HUES6 (cell line): ENCODE data around the gene UBR4.
A peak's percentile ranks its signal among the peaks of the same experiment; 100 is the strongest.

ENCODE experiments used
- H3K27ac ChIP-seq: 2 replicates; pipeline ENCODE4 v1.7.0; 2013; ENCODE audit warnings: low read depth, mild to moderate bottlenecking, low read length, inconsistent platforms
- H3K27me3 ChIP-seq: 2 replicates; pipeline ENCODE4 v1.6.1; 2013; ENCODE audit warnings: low read length; ENCODE audit not compliant: control insufficient read depth, insufficient read depth
- H3K36me3 ChIP-seq: 2 replicates; pipeline ENCODE4 v1.6.1; 2013; ENCODE audit warnings: low read length; ENCODE audit not compliant: control insufficient read depth, insufficient read depth
- H3K4me1 ChIP-seq: 2 replicates; pipeline ENCODE4 v1.6.1; 2013; ENCODE audit warnings: low read length; ENCODE audit not compliant: control insufficient read depth, insufficient read depth
- H3K4me3 ChIP-seq: 2 replicates; pipeline ENCODE4 v1.5.1; 2013; ENCODE audit warnings: low read depth, low read length
- H3K9ac ChIP-seq: one replicate; pipeline ENCODE4 v1.6.1; 2013; ENCODE audit warnings: mild to moderate bottlenecking, low read length
- H3K9me3 ChIP-seq: 2 replicates; pipeline ENCODE4 v1.6.1; 2013; ENCODE audit warnings: low read depth, low read length; ENCODE audit not compliant: control insufficient read depth, insufficient read depth

The UBR4 gene

DNA sequence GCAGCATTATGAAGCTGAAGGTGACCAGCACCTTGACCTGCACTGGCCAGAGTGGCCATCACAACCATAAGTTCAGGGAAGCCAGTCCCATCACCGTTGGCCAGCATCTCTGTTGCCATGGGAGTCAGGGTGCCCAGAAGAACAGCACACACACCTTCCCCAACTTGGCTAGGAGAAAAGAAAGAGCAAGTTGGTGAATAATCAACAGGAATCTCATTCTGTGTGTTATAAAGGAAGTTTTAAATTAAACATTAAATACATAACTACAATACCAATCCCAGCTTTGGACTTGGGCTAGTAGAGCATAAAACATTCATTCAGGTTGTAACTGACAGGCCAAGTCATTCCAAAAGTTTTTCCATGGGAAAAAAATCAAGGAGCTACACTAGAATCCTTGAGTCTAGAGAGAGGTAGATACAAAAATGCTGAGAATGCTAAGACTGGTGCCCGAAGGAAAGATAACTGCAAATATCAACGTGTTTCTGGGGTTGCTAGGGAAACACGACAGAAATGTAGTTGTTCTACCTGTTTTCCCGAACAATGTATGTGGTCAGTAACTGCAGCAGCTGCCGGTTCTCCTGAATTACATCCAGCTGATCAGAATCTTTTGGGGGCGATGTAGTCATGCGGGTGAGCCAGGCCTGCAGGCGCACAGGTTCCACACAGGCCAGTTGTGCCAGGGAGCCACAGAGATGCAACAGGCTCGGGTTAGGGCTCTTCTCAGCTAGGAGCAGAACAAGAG lies 45.6 kb downstream of the UBR4 start:
- Histone ChIP-seq H3K4me3 (no peak overlapping the region), H3K36me3 (peaks cover 100% of the 10 kb centered on the region), H3K9ac (no peak overlapping the region), H3K27me3 (no peaks in the 10 kb centered on the region), H3K27ac (no peak overlapping the region), H3K4me1 (no peaks in the 10 kb centered on the region), H3K9me3 (no peaks in the 10 kb centered on the region)

- no peak overlapping the region for H3K9ac ChIP-seq
- H3K36me3 ChIP-seq, result peaks cover 100% of the 10 kb centered on the region
Measured at GRCh38 chr1:19163261-19163660, 46.8 kb downstream of the UBR4 start.

DNA sequence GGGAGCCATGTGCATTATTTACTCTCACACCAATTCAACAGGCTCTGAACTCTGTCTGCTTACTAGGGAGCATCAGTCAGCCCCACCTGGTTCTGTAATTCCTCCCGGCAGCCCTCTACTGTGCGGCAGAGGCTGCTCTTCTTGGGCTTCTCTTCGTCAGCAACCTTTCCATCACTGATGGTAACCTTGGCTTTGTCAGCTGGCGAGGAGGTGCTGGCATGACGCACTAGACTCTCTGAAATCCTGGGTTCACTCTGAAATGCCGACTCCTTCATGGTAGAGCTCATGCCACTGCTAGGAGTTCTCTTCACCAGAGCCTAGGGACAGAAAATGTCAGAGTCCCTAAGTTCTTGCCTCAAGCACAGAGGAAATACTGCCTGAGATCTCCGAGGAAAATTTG lies 49.2 kb downstream of the UBR4 start:
- H3K27me3 ChIP-seq, result no peaks in the 10 kb centered on the region
- H3K27ac ChIP-seq, result no peak overlapping the region
- H3K9me3 ChIP-seq, result no peaks in the 10 kb centered on the region
- peaks cover 100% of the 10 kb centered on the region for H3K36me3 ChIP-seq
- no peak overlapping the region for H3K9ac ChIP-seq
- H3K4me1 ChIP-seq, result no peaks in the 10 kb centered on the region
- no peak overlapping the region for H3K4me3 ChIP-seq

More at GRCh38 chr1:19163261-19163660, 46.8 kb downstream of the UBR4 start:
- H3K4me1 ChIP-seq, result no peaks in the 10 kb centered on the region
- H3K27me3 ChIP-seq, result no peaks in the 10 kb centered on the region
- no peak overlapping the region for H3K4me3 ChIP-seq
- H3K27ac ChIP-seq, result no peak overlapping the region
- H3K9me3 ChIP-seq, result no peaks in the 10 kb centered on the region

- Histone ChIP-seq H3K27me3 (no peaks in the 10 kb centered on the region), H3K36me3 (peaks cover 100% of the 10 kb centered on the region), H3K4me1 (no peaks in the 10 kb centered on the region), H3K9me3 (no peaks in the 10 kb centered on the region), H3K27ac (no peak overlapping the region), H3K4me3 (no peak overlapping the region), H3K9ac (no peak overlapping the region)
Measured at GRCh38 chr1:19157653-19158052, 52.4 kb downstream of the UBR4 start.

GRCh38 chr1:19156676-19157075 lies 53.4 kb downstream of the UBR4 start:
- no peaks in the 10 kb centered on the region for H3K9me3 ChIP-seq
- no peaks in the 10 kb centered on the region for H3K27me3 ChIP-seq
- H3K9ac ChIP-seq, result no peak overlapping the region
- H3K4me3 ChIP-seq, result no peak overlapping the region
- H3K36me3 ChIP-seq, result peaks cover 100% of the 10 kb centered on the region
- no peak overlapping the region for H3K27ac ChIP-seq
- no peaks in the 10 kb centered on the region for H3K4me1 ChIP-seq

DNA sequence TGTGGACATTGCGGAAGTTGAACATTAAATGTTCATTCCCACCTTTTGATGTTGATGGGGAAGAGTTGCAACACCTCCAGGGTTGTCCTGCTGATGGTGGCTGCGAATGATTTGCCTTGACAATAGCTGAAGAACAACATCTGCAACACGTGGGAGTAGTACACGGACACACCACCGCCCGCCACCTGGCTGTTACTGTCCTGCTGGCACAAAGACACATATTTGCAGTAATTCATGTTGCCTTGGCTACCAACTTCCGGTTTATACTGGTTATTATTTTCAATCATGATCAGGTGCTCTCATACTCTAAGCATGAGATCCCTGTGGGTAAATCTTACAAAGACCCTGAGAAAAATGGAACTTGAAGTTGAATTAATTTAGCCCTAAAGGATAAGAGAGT lies 55.2 kb downstream of the UBR4 start:
- no peak overlapping the region for H3K27ac ChIP-seq
- H3K27me3 ChIP-seq, result no peaks in the 10 kb centered on the region
- H3K4me1 ChIP-seq, result no peaks in the 10 kb centered on the region
- H3K36me3 ChIP-seq, result peaks cover 100% of the 10 kb centered on the region
- H3K4me3 ChIP-seq, result no peak overlapping the region
- H3K9me3 ChIP-seq, result no peaks in the 10 kb centered on the region
- H3K9ac ChIP-seq, result no peak overlapping the region

DNA sequence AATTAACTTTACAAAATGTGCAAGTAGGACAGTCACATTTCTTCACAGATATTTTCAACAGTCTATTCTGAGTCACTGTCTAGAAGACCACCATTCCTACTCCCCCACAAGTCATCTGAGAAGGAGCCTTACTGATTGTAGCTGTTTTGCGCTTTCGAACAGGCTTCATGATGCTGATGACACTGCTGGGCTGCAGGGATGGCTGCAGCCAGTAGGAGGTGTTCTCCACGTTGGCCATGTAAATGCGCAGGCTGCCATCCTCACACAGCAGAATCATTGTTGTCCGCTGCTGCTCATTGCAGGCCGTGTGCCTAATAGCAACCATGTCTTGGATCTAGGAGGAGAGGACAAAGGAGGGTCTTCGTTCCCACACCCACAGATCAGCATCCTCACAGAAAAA lies 56.9 kb downstream of the UBR4 start:
- Histone ChIP-seq H3K27me3 (no peaks in the 10 kb centered on the region), H3K9me3 (no peaks in the 10 kb centered on the region), H3K27ac (no peak overlapping the region), H3K36me3 (peaks cover 100% of the 10 kb centered on the region), H3K4me1 (no peaks in the 10 kb centered on the region), H3K9ac (no peak overlapping the region), H3K4me3 (no peak overlapping the region)

GRCh38 chr1:19151537-19151936 lies 58.5 kb downstream of the UBR4 start:
- Histone ChIP-seq H3K9me3 (no peaks in the 10 kb centered on the region), H3K27me3 (no peaks in the 10 kb centered on the region), H3K36me3 (peaks cover 100% of the 10 kb centered on the region), H3K27ac (no peak overlapping the region), H3K4me1 (no peaks in the 10 kb centered on the region), H3K9ac (no peak overlapping the region), H3K4me3 (no peak overlapping the region)

DNA sequence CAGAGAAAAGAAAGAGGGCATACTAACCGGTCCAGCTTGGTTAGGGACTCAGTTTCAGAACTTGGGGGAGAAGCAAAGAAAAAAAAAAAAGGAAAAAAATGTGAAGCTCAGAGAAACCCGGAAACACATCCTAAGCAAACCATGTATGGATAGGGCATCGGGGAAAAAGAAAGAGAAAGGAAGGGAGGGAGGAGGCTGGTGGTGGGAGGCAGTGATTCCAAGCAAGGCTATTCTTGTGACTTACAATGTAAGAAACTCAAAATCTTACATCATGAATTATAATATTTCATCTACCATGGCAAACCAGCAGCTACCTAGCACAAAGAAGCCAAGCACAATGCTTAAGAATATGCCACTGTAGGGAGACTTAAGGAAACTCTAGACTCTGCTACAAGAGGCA lies 60.3 kb downstream of the UBR4 start:
- Histone ChIP-seq H3K27me3 (no peaks in the 10 kb centered on the region), H3K9me3 (no peaks in the 10 kb centered on the region), H3K4me1 (no peaks in the 10 kb centered on the region), H3K36me3 (peaks cover 100% of the 10 kb centered on the region), H3K4me3 (no peak overlapping the region), H3K9ac (no peak overlapping the region), H3K27ac (no peak overlapping the region)

GRCh38 chr1:19140465-19140864 lies 69.6 kb downstream of the UBR4 start:
- Histone ChIP-seq H3K36me3 (peaks cover 99% of the 10 kb centered on the region), H3K27ac (peak overlapping the region; percentile 38), H3K9ac (no peak overlapping the region), H3K9me3 (no peaks in the 10 kb centered on the region), H3K4me1 (peaks cover 26% of the 10 kb centered on the region), H3K4me3 (no peak overlapping the region), H3K27me3 (no peaks in the 10 kb centered on the region)

DNA sequence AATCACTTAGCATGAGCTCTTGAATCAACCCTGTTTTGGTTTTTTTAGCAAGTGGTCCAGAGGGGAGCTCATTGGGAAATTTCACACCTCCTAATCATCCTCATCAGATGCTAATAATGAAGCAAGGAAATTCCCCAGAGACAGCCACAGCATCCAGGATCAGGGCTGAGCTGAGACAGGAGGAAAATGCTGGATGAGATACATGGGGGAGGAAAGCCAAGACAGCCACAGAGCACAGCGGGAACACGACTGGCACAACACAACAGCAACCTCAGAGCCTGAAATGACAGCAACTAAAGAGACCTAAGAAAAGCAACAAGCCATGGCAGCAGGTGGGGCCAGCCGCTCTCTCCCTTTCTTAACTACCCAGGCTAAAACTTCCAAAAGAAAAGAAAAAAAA lies 70.4 kb downstream of the UBR4 start:
- H3K27ac ChIP-seq, result no peak overlapping the region
- peak overlapping the region; percentile 56 for H3K9ac ChIP-seq
- H3K36me3 ChIP-seq, result peaks cover 99% of the 10 kb centered on the region

More for the DNA sequence above, 70.4 kb downstream of the UBR4 start:
- Histone ChIP-seq H3K9me3 (no peaks in the 10 kb centered on the region), H3K4me3 (no peak overlapping the region), H3K4me1 (peaks cover 26% of the 10 kb centered on the region), H3K27me3 (no peaks in the 10 kb centered on the region)
